VCaP (cell line): Measurements from ENCODE around the gene PARP12.

ENCODE experiments used
- H3K27ac ChIP-seq: fragments of 450-650 bp; 2 replicates; pipeline ENCODE4 v1.5.1; 2017
- TF ChIP-seq, protein P1 (sequence below): fragments of 450-650 bp; conservative IDR thresholded peaks from 2 replicates; pipeline ENCODE4 v1.5.1; 2017; ENCODE audit warnings: mild to moderate bottlenecking, moderate library complexity

Gene PARP12

DNA sequence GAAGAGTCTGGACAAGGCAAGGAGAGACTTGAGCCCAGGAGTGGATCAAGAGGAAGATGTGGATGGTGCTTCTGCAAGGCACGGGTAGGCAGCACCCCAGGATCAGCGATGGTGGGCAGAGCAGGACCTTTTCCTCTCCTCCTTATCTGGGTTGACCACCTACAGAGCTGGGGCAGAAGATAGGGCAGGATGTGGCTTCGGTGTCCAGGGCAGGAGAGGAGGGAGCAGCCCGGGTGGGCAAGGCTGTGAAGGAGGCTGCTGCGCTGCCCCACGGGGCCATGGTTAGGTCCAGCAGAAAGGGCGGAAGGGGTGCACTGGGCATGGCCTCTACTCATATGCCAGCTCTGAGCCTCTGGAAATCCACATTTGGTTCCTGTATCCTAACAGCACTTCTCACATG lies 20.0 kb upstream of the PARP12 start:
- H3K27ac ChIP-seq = no peak overlapping the region
- TF ChIP-seq, protein P1, sequence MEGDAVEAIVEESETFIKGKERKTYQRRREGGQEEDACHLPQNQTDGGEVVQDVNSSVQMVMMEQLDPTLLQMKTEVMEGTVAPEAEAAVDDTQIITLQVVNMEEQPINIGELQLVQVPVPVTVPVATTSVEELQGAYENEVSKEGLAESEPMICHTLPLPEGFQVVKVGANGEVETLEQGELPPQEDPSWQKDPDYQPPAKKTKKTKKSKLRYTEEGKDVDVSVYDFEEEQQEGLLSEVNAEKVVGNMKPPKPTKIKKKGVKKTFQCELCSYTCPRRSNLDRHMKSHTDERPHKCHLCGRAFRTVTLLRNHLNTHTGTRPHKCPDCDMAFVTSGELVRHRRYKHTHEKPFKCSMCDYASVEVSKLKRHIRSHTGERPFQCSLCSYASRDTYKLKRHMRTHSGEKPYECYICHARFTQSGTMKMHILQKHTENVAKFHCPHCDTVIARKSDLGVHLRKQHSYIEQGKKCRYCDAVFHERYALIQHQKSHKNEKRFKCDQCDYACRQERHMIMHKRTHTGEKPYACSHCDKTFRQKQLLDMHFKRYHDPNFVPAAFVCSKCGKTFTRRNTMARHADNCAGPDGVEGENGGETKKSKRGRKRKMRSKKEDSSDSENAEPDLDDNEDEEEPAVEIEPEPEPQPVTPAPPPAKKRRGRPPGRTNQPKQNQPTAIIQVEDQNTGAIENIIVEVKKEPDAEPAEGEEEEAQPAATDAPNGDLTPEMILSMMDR = no peak

DNA sequence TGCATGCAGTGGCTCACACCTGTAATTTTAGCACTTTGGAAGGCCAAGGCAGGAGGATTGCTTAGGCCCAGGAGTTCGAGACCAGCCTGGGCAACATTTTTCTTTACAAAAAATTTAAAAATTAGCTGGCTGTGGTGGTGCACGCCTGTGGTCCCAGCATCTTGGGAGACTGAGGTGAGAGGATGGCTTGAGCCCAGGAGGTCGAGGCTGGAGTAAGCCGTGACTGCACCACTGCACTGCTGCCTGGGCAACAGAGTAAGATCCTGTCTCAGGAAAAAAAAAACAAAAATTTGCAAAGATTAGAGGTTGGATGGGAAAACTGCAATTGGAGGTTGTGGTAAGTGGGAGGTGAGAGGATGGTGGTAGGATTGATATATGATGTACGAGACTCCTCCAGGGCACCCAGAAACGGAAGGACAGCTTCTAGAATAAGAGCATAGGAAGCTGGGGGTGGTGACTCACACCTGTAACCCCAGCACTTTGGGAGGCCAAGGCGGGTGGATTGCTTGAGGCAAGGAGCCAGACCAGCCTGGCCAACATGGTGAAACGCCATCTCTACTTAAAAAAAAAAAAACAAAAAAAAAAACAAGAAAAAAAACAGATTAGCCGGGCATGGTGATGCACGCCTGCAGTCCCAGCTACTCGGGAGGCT lies 19.1 kb upstream of the PARP12 start:
- no peak overlapping the region for H3K27ac ChIP-seq
- TF ChIP-seq, protein P1 = no peak

DNA sequence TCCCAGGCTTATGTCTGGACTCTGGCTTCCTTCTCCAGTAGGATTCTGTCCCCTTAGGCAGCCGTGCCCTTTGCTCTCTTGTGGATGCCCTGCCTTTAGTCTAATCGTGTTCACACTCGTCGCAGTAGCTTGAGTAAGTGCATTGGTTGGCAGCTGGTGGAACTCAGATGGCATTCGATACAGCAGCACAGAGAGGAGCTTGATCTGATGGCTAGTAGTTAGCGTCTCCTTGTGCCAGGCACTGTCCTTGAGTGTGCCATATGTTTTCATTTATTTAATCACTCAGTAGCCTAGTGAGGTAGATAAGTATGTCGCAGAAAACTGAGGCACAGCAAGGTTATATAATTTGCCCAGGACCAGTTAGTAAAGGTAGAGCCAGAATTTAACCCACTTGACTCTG lies 18.2 kb upstream of the PARP12 start:
- TF ChIP-seq, protein P1 = no peak
- no peak overlapping the region for H3K27ac ChIP-seq

DNA sequence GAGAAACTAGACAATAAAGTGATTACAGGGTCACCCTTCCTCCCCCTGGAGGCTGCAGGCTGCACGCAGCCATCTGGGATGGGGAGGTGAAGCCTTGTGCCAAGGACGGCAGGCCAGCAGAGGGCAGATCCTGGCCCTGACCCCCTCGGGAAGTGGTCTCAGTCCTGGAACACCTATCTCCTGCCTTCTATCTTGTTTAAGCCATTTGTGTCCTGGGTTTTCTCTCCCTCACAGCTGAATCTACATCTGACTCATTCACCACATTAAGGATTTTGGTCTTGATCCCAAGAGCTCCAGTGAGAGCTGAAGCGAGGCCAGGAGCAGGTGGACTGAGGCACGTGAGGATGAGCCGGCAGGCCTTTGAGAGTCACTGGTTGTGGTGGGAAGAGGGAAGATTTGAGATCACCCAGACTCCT lies 16.4 kb upstream of the PARP12 start:
- no peak overlapping the region for H3K27ac ChIP-seq
- TF ChIP-seq, protein P1 = peak; percentile 27; the same call in 1 of the 2 replicates

DNA sequence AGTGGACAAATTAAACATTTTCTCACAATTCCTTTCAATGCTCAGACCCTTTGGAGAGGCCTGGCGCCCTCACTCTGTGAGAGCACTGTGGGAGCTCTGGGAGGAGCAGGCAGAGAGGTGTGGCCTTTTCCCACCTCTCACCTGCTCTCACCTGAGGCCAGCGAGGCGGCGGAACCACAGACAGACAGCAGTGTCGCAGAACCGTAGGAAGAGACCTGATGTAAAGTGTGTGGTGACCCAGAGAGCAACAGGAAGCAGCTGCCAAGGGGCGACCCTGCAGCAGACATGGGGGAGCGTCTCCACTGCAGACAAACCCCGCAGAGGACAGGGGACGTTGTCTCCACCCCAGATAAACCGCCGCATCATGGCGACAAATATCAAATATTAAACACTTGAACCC lies 15.6 kb upstream of the PARP12 start:
- no peak overlapping the region for H3K27ac ChIP-seq
- TF ChIP-seq, protein P1 = no peak

DNA sequence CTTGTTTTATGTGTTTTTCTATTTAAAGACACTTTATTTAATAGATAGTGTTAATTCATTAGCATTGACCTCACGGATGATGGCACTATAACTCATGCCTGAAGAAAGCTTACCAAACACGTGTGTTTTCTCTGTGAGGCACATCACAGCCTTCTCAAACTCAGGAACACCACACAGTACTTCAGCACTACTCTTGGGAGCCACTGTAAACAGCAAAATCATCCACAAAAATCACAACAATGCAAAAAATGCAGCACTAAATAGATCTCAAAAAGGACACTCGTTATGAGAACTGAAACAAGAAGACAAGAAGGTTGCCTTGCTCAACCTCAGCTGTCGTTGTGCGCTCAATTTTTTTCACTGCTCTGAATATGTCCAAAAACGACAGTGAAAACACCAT lies 12.0 kb upstream of the PARP12 start:
- H3K27ac ChIP-seq = no peak overlapping the region
- TF ChIP-seq, protein P1 = no peak

DNA sequence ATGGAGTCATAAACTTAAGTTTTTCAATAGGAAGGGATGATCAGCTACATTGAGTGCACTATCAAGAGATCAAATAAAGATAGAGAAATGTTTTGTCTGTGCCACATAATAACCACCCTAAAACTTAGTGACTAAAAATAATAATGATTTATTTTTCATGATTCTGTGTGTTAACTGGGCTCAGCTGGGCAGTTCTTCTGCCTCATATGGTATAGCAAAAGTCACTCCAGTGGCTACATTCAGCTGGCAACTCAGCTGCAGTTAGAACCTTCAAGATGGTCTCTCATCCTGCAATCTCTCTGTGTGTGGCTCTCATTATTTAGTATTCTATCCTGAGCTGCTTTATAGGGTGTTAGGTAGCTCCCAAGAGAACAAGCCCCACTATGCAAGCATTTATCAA lies 7.8 kb upstream of the PARP12 start:
- H3K27ac ChIP-seq = no peak overlapping the region

More for the DNA sequence above, 7.8 kb upstream of the PARP12 start:
- TF ChIP-seq, protein P1 = no peak
